DND-41 (cell line): ENCODE data around the gene TLE1.

ENCODE experiments used
- ATAC-seq: fragments of 200-7000 bp; cut with Tn5 transposase; 3 replicates; pipeline ENCODE4 v1.9.1; 2021; ENCODE audit warnings: low read depth; ENCODE audit not compliant: insufficient read depth
- DNase-seq: peaks from one replicate; pipeline ENCODE4 v3.0.0-alpha.2; 2020
- H2AFZ ChIP-seq: 2 replicates; pipeline ENCODE4 v1.6.0; 2012; ENCODE audit warnings: low read depth, low read length
- H3K27ac ChIP-seq: 2 replicates; pipeline ENCODE4 v1.5.1; 2012; ENCODE audit warnings: low read length, inconsistent platforms
- H3K27me3 ChIP-seq: fragments of 200-600 bp; sonication (generic); 2 replicates; pipeline ENCODE4 v1.6.0; 2012; ENCODE audit warnings: low read length, mild to moderate bottlenecking, inconsistent platforms; ENCODE audit not compliant: insufficient read depth, poor library complexity
- H3K36me3 ChIP-seq: 2 replicates; pipeline ENCODE4 v1.5.1; 2012; ENCODE audit warnings: low read length, inconsistent platforms; ENCODE audit not compliant: insufficient read depth
- H3K4me1 ChIP-seq: 2 replicates; pipeline ENCODE4 v1.5.1; 2012; ENCODE audit warnings: mild to moderate bottlenecking, low read length; ENCODE audit not compliant: insufficient read depth
- H3K4me2 ChIP-seq: 2 replicates; pipeline ENCODE4 v1.6.0; 2012; ENCODE audit warnings: mild to moderate bottlenecking, moderate library complexity, low read length, inconsistent platforms; ENCODE audit not compliant: insufficient read depth
- H3K4me3 ChIP-seq, 2 experiments: fragments of 200-600 bp in 1 of 2; shearing (Covaris generic) in 1 of 2; 2 replicates each; pipeline ENCODE4 v1.5.1; 2012 to 2016; ENCODE audit warnings: inconsistent platforms in 2 of 2, low read length in 2 of 2, mild to moderate bottlenecking in 2 of 2, low read depth in 1 of 2, moderate library complexity in 1 of 2
- H3K79me2 ChIP-seq: 2 replicates; pipeline ENCODE4 v1.6.0; 2012; ENCODE audit warnings: low read length, inconsistent platforms; ENCODE audit not compliant: insufficient read depth
- H3K9ac ChIP-seq: 2 replicates; pipeline ENCODE4 v1.6.0; 2012; ENCODE audit warnings: low read depth, mild to moderate bottlenecking, inconsistent platforms, low read length, moderate library complexity
- H3K9me3 ChIP-seq: 2 replicates; pipeline ENCODE4 v1.5.1; 2012; ENCODE audit warnings: low read length, moderate library complexity, mild to moderate bottlenecking, inconsistent platforms; ENCODE audit not compliant: insufficient read depth, severe bottlenecking
- H4K20me1 ChIP-seq: 2 replicates; pipeline ENCODE4 v1.6.0; 2012; ENCODE audit warnings: low read length; ENCODE audit not compliant: insufficient read depth
- EZH2 ChIP-seq: IDR thresholded peaks from 3 replicates; pipeline ENCODE4 v1.6.1; 2012; ENCODE audit warnings: borderline replicate concordance, low read depth, mild to moderate bottlenecking, moderate library complexity, low read length, inconsistent platforms; ENCODE audit not compliant: severe bottlenecking
- TF ChIP-seq, protein P1 (sequence below): IDR thresholded peaks from 2 replicates; pipeline ENCODE4 v1.5.1; 2012; ENCODE audit warnings: borderline replicate concordance, low read length, moderate library complexity, mild to moderate bottlenecking; ENCODE audit not compliant: poor library complexity, severe bottlenecking; ENCODE audit errors: extremely low read depth

The TLE1 gene

DNA sequence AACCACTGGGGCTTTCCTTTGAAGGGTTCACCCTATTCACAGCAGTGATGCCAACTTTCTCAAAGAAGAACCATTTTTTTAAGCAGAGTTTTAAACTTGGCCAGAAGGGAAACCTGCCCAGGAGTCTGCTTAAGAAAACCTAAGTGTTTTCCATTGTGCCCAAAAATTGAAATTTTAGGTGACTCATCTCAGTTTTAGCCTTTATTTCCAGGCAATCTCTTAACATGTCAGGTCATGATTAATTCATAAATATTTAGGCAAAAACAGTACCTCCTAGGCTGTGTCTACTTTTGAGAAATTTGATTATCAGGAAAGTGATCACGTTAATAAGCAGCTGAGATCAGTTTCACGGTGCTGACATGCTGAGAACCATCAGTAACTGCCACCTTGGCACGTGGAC is 61.9 kb downstream of the TLE1 start:
- no peaks in the 10 kb centered on the region for H3K9me3 ChIP-seq
- H3K4me1 ChIP-seq = no peaks in the 10 kb centered on the region
- H3K9ac ChIP-seq = no peak overlapping the region
- no peak for ATAC-seq
- H2AFZ ChIP-seq = no peak overlapping the region
- no peak overlapping the region for H3K4me2 ChIP-seq
- DNase-seq = no peak
- TF ChIP-seq EZH2 = no peak
- TF ChIP-seq, protein P1, sequence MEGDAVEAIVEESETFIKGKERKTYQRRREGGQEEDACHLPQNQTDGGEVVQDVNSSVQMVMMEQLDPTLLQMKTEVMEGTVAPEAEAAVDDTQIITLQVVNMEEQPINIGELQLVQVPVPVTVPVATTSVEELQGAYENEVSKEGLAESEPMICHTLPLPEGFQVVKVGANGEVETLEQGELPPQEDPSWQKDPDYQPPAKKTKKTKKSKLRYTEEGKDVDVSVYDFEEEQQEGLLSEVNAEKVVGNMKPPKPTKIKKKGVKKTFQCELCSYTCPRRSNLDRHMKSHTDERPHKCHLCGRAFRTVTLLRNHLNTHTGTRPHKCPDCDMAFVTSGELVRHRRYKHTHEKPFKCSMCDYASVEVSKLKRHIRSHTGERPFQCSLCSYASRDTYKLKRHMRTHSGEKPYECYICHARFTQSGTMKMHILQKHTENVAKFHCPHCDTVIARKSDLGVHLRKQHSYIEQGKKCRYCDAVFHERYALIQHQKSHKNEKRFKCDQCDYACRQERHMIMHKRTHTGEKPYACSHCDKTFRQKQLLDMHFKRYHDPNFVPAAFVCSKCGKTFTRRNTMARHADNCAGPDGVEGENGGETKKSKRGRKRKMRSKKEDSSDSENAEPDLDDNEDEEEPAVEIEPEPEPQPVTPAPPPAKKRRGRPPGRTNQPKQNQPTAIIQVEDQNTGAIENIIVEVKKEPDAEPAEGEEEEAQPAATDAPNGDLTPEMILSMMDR = no peak
- H3K79me2 ChIP-seq = no peaks in the 10 kb centered on the region
- no peak overlapping the region for H3K4me3 ChIP-seq
- no peaks in the 10 kb centered on the region for H3K27me3 ChIP-seq
- peaks cover 3% of the 10 kb centered on the region for H3K36me3 ChIP-seq
- no peaks in the 10 kb centered on the region for H4K20me1 ChIP-seq
- no peak overlapping the region for H3K27ac ChIP-seq

DNA sequence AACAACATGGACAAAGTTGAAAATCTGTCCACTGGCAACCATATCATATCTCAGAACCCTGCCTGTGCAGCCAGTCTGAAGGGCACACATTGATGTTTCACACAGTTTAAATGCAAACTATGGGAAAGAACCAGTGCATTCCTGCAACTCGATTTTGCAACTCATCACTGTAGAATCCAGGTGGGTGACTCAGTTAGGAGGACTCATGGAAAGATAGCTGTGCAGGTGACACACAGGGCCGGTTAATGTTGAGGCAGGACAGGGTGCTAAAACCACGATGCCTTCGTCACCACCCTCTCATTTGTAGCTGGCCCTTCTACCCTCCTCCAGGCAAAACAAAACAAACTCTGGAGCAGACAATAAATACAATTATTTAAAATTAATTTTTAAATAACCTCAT is 62.8 kb downstream of the TLE1 start:
- TF ChIP-seq, protein P1 = no peak
- TF ChIP-seq EZH2 = no peak
- Histone ChIP-seq H3K4me1 (peaks cover 2% of the 10 kb centered on the region), H3K27ac (no peak overlapping the region), H3K9me3 (no peaks in the 10 kb centered on the region), H3K9ac (no peak overlapping the region), H3K27me3 (no peaks in the 10 kb centered on the region), H2AFZ (no peak overlapping the region), H3K4me3 (no peak overlapping the region), H4K20me1 (no peaks in the 10 kb centered on the region), H3K36me3 (peaks cover 3% of the 10 kb centered on the region), H3K4me2 (no peak overlapping the region), H3K79me2 (no peaks in the 10 kb centered on the region)
- ATAC-seq (no peak), DNase-seq (no peak)

DNA sequence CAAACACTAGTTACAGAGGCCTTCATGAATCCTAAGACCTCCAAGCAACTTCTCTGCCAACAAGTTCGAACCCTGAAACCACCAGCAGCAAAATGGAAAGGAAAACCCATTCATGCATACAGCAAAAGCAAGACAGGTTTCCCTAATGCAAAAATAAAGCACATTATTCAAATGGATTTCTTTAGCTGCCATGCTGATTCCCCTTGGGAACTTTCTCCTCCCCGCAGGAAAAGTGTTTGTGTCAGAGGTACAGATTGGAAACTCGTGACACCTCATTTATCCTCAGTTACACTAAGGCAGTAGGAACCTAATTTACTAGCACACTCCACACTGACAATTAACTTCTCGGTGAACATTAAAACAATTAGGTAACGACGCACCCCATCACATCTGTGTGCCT is 63.4 kb downstream of the TLE1 start:
- H3K9ac ChIP-seq = no peak overlapping the region
- H3K9me3 ChIP-seq = no peaks in the 10 kb centered on the region
- ATAC-seq (no peak), DNase-seq (no peak)
- TF ChIP-seq, protein P1 = no peak
- TF ChIP-seq EZH2 = no peak
- H3K4me1 ChIP-seq = peaks cover 8% of the 10 kb centered on the region
- no peaks in the 10 kb centered on the region for H3K79me2 ChIP-seq
- H3K4me2 ChIP-seq = no peak overlapping the region
- no peak overlapping the region for H3K4me3 ChIP-seq
- no peak overlapping the region for H2AFZ ChIP-seq
- H4K20me1 ChIP-seq = no peaks in the 10 kb centered on the region
- no peaks in the 10 kb centered on the region for H3K36me3 ChIP-seq
- H3K27ac ChIP-seq = no peak overlapping the region
- H3K27me3 ChIP-seq = no peaks in the 10 kb centered on the region

DNA sequence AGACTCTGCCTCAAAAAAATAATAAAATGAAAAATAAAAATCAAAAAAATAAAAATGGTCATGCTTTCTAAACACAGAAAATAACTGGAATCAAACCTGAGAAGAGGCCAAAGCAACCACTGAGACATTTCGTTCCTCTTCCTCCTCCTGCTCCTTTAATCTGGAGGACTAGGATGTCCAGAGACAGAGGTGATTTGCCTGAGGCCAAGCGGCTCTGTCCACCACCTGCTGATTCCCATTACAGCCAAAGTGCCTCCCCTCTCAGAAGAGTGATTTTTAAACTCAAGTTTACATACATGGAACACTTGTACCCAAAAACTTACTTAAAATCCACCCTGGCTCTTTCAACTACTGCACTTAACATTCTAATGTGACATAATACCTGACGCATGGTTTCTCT is 65.6 kb downstream of the TLE1 start:
- Histone ChIP-seq H3K27ac (no peak overlapping the region), H3K4me2 (no peak overlapping the region), H3K4me3 (no peak overlapping the region), H4K20me1 (no peaks in the 10 kb centered on the region), H3K4me1 (peaks cover 29% of the 10 kb centered on the region), H3K27me3 (no peaks in the 10 kb centered on the region), H3K9ac (no peak overlapping the region), H3K79me2 (no peaks in the 10 kb centered on the region), H2AFZ (no peak overlapping the region), H3K36me3 (peaks cover 7% of the 10 kb centered on the region; the same call in 1 of the 2 replicates), H3K9me3 (no peaks in the 10 kb centered on the region)
- ATAC-seq (no peak), DNase-seq (no peak)
- TF ChIP-seq, protein P1 = no peak
